Islet precursor cell (in vitro differentiated cells): ENCODE data around the gene LMLN.
A peak's percentile ranks its signal among the peaks of the same experiment; 100 is the strongest.
"Not testable (repeated sequence)": the region's sequence is repeated elsewhere in the genome, so short reads cannot be mapped to it uniquely, and the experiment has no call there.

ENCODE experiments used
- DNase-seq: peaks from one replicate; pipeline ENCODE4 v3.0.0-alpha.2; 2018

The LMLN gene

DNA sequence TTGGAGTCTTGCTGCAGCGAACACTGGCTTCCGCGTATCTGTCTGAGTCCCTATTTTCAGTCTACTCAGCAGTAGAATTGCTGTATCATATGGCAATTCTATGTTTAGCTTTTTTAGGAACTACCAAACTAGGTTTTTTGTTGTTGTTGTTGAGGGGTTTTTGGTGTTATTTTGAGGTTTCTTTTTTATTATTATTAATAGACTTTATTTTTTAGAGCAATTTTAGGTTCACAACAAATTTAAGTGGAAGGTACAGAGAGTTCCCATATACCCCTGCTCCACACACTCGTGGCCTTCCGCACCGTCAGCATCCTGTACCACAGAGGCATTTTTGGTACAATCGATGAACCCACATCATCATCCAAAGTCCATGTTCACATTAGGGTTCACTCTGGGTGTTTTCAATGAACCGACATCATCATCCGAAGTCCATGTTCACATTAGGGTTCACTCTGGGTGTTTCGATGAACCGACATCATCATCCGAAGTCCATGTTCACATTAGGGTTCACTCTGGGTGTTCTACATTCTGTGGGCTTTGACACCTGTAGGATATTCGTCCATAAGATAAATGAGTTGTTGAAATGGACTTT lies 67.9 kb downstream of the LMLN start:
- no peak for DNase-seq

DNA sequence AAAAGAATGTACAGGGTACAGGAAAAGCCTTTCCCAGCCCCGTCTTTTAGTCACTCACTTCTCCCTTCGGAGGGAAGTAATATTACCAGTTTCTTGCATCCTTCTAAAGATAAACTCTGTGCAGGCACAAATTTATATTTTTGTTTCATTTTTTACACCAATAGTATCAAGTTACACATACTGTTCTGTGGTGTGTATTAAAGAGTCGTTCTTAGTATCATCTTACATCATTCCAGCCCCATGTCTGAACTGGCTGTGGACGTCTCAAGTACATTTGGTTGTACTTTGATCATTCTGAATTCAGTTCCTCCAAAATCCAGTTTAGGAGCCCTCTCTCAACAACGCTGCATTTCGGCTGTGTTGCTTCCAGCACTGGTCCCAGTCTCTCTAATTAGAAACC lies 68.7 kb downstream of the LMLN start:
- DNase-seq, result no peak

DNA sequence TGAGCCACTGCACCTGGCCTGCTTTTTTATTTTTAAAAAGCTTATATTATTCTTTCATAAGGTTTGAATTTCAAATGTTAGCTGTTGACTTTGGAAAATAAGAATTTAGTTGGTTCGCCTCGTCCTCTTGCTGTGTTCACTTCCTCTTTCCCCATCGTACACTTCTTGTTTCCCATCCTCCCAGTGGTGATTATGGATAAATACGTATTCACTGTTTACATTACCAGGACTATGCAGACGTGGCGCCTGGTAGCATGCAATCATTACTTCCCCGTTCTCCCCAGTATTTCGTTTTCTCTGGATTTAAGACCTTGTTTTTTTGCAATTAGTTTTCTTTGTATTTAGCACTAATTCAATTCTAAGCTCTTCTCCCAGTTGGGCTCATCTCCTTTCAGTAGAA lies 70.1 kb downstream of the LMLN start:
- no peak for DNase-seq

DNA sequence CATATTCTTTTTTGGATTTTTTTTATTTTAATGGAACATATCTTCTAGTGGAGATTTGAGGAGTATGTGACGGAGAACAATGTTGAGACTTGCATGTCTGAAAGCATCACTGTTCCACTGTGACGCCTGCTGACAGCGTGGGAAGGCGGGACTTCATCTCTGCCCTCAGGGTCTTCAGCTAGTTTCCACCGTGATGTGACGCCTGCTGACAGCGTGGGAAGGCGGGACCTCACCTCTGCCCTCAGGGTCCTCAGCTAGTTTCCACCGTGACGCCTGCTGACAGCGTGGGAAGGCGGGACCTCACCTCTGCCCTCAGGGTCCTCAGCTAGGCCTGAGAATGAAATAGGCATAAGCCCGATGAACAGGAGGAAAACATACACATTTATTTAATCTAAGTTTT lies 70.7 kb downstream of the LMLN start:
- no peak for DNase-seq

DNA sequence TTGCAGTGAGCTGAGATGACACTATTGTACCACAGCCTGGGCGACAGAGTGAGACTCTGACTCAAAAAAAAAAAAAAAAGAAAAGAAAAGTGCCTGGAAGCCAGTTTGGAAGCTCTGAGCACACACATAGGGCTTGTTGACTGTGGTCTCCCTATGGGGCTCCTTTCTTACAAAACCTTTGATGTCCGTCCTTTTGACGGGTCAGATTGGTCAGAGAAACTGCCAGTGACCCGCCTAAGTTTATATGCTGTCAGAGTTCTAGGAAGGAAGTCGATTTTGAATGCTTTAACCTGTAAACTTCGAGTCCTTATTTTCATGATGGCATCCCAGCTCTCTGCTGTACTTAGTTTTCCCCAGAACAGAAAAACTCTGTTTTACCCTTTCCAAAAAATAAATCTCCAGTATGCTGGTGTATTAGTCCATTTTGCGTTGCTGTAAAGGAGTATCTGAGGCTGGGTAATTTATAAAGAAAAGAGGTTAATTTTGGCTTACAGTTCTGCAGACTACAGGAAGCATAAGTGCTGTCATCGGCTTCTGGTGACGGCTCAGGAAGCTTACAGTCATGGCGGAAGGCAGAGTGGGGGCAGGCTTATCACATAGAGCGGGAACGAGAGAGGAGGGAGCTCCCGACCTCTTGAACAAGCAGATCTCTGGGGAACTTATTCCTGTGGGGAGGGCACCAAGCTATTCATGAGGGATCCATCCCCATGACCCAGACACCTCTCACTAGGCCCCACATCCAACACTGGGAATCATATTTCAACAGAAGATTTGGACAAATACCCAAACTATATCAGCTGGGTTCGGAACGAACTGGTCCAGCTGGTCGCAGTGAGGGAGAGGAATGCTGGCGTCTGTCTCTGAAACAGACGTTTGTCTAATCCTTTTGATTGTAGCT lies 72.3 kb downstream of the LMLN start:
- no peak for DNase-seq

DNA sequence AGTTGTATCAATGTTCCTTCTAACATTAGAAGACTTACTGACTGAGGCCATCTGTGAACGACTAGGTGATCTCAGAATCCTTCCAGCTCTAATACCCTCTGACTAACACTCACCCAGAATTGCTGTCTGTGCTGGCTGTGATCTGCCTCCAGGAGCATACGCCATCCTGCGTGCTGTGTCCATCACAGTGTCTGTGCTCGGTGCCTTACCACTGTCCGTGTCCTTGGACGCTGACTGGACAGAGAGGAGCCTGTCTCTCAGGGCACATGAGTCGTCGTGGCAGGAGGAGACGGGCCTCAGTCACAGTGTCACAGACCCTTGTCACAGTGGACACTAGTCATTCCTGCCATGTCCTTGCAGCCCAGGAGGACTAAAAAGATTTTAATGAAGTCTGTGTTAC lies 83.1 kb downstream of the LMLN start:
- peak; percentile 64 for DNase-seq

DNA sequence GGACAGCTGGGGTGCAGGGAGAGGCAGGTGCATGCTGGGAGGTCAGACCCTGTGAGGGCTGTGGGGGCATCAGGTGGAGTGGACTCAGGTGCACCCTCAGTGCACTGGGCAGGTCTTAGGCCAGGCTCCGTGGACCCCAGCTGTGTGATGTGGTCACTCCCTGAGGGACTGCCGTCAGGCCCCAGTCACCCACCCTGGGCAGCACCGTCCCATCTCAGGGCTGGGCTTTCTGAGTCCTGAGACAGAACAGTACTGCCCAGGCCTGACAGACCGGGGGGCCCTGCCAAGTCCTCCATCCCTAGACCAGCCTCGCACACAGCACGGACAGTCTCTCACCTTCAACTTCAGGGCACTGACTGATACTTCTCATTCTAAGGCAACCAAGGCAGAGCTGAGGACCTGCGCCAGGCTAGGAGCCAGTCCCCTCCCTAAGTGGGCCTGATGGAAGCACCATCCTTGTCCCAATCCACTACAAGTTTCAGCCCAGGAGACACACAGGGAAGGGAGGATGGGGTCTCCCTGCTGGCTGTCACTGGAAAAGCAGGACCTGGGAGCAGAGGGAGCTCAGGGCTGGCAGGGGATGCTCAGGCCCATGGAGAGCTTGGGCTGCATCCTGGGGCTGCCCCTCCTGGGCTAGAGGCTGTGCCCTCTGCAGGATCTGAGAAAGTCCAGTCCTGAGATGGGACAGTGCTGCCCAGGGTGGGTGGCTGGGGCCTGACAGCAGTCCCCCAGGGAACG lies 86.3 kb downstream of the LMLN start:
- DNase-seq, result no peak

DNA sequence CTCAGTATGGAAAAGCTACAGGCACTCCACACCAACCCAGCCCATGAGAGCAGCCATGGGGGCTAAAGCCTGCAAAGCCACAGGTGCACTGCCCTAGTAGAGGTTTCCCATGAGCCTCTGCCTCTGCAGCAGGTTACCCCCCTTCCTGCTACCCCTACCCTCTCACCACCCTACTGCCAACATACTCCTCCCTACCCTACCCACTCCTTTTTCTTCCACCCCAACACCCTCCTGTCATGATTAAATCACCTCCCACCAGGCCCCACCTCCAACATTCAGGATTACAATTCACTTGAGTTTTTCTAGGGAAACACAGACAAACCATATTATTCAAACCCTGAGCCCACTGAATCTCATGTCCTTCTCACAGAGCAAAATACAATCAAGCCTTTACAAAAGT lies 88.4 kb downstream of the LMLN start:
- no peak for DNase-seq

DNA sequence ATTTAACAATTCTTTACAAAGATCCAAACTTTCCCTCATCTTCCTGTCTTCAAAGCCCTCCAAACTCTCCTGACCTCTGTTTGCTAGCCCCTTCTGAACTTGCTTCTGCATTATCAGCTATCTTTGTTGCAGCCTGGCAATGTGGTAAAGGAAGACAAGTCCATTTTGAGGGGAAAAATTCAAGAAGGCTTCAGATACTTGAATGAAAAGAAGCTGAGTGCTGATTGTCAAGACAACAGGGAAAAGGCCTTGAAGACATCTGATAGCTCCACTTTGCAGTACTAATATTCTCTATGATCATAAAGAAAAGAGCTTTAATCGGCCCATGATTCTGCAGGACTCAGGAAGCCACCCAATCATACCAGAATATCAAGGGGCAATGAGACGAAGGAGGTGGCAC lies 91.8 kb downstream of the LMLN start:
- DNase-seq, result no peak

DNA sequence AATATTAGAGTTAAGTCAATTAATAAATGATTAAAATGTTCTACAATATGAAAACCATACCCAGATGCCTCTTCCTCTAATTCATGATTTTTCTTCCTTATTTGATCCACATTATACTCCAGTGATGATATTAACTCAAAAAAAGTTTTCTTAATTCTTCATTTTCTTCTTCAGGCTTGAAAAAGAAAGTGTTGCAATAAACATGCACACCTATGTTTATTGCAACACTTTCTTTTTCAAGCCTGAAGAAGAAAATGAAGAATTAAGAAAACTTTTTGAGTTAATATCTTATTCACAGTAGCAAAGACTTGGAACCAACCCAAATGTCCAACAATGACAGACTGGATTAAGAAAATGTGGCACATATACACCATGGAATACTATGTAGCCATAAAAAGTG lies 93.4 kb downstream of the LMLN start:
- not testable (repeated sequence) for DNase-seq

DNA sequence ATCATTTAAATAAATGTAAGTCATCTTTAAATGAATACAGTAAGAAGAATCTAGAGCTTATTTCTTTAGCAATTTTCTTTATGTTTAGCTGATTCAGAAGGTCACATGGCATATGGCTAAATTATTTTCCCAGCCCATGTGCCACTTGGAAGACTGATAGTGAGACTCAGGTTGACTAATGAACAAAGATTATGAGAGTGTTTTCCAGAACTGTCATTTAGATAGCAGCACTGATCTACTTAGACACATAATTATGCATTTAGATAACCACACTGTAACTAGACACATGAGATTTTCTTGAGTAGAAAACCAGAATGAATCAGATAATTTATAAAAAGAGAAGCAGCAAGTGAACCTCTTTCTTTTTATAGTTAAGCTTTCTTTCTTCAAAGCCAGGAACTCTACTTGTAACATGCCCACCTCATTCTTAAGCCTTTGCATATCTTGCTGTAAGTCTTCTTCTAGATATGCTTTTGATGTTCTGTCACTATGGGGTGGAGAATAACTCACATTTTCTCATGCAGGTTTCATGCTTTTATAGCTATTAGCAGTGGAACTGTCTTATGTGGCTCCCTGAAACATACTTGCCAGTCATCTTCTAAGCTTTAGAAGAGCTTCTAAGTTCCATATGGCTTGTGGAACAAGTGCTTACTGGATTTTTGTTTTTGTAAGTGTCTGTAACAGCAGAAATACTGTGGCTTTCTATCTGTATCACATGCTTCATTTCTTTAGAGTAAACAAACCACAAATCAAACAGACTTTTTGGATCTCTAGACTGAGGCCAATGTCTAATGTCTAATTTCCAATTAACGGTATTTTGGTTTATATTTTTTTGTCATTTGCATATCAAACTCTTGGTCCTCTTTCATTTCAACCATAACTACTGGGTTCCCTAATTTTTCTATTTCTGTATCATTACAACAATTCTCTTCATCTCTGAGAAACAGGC lies 101.4 kb downstream of the LMLN start:
- no peak for DNase-seq

DNA sequence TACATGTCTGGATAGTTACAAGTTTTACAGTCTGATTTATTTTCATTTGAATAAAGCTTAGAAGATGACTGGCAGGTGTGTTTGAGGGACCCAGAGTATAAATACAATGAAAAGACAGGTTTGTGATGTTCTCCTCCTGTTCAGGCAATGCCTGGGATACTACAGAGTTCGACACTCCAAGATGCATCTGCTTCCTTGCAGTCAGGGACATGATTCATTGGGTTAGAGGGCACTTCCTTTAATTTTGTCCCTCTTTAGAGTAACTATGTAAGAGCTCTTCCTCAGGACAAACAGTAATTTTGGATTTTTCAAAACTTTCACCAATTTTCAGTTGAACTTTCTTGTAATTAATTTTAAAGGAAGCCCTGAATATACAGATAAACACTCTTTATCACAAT lies 102.0 kb downstream of the LMLN start:
- DNase-seq, result no peak

DNA sequence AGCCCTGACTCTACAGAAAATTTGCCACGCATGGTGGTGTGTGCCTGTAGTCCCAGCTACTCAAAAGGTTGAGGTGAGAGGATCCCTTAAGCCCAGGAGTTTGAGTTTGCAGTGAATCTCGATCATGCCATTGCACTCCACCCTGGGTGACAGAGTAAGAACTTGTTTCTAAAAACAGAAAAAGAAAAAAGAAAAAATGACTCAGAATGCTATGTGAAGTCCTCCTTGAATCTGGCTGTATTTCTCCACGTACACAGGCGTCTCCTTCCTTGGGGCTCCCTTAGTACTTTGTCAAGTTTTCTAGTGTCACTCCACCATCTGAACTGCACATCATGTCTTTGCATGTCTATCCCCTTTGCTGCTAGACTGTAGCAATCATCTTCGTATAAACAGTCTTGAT lies 104.4 kb downstream of the LMLN start:
- DNase-seq, result no peak

DNA sequence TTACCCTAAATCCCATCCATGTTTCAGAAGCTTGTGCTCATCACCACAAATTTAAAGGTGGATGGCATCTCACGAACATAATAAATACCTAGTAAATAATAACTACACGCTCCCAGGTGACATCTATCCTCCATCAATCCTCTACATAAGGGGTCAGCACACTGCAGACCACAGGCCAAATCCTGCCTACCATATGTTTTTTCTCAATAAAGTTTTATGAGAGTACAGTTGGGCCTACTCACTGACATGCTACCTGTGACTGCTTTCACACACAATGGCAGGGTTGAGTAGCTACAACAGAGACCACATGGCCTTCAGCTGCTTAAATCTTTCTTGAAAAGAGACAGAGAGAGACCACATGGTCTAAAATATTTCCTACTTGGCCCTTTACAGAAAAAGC lies 105.9 kb downstream of the LMLN start:
- DNase-seq, result no peak

DNA sequence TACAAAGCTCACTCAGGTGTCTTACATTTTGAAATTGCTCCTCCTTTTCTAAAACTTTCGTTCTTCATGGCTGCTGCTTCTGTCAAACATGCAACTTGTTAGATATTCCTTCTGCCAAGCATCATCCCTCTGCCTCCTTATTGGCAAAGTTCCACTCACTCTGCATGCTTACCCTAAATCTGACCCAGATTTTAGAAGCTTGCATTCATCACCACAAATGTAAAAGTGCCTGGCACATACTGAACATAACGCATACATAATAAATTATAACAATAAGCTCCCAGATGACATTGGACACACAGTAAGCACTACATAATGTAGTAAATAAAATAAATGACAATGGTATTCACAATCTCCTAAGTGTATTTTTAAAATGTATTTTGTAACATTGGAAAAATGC lies 107.4 kb downstream of the LMLN start:
- DNase-seq, result no peak

DNA sequence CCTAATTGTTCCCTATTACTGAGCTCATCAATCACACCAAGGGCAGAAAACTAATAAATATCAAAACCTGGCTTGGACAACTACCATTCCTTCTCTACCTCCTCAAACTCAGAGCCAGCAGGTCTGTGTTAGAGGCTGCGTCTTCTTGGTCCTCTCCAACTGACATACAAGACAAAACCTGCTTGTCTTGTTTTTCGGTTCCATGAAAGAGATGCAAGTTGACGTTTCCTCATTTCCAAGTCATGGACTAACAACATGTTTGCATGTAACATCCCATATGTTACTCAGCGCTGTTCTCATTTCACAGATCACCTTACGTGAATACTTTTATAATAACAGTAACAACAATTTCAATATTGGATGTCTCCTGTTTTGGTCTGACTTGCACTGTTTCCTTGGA lies 110.9 kb downstream of the LMLN start:
- DNase-seq, result no peak

DNA sequence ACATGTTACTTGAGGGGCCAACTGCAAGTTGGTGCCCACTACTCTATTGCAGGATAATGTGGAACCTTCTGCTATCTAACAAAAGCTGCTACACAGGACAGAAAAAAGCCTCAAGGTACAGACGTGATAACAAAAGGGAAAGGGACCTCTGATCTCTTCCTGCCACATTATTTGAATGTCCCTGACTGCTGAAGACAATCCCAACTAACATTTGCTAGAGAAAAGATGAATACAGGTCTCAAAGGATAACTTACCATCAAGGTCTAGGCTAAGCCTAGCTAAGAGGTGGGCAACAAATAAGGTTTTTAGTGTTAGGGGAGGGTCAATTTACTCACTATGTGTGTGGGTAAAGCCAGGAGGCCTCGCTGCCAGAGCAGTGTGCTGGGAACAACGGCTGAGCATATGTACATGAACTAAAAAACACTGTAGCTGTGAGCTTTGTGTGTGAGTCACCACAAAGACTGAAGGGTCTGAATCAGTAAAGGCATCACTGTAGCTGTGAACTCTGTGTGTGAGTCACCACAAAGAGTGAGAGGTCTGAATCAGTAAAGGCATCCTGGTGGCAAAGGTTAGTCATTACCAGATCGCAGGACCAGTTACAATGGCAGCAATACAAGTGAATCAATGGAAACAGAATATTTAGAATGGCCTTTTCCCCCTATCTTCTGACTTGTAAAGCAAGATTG lies 111.7 kb downstream of the LMLN start:
- peak; percentile 97 for DNase-seq

DNA sequence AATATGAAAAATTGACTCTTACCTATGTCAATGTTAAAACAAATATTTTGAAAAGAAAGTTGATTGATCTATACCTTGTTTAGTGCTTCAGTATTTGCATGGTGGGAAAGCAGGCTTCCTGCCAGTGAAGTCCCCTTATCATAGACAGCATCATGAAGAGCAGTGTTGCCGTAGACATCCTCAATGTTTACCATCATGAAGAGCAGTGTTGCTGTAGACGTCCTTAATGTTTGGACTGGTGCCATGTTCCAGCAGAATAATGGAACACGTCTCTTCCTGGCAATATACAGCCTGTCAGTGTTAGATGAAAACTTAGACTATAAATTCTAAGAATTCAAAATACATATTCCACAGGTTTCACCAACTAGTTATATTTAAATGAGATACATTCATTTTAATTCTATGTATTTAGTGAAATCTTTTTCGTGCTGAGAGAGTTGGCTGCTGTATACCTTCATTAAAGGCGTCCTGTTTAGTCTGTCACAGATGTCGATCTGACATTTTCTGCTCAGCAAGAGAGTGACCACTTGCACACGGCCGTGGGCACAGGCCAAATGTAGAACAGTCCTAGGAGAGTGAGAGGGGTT lies 116.8 kb downstream of the LMLN start:
- DNase-seq, result no peak

DNA sequence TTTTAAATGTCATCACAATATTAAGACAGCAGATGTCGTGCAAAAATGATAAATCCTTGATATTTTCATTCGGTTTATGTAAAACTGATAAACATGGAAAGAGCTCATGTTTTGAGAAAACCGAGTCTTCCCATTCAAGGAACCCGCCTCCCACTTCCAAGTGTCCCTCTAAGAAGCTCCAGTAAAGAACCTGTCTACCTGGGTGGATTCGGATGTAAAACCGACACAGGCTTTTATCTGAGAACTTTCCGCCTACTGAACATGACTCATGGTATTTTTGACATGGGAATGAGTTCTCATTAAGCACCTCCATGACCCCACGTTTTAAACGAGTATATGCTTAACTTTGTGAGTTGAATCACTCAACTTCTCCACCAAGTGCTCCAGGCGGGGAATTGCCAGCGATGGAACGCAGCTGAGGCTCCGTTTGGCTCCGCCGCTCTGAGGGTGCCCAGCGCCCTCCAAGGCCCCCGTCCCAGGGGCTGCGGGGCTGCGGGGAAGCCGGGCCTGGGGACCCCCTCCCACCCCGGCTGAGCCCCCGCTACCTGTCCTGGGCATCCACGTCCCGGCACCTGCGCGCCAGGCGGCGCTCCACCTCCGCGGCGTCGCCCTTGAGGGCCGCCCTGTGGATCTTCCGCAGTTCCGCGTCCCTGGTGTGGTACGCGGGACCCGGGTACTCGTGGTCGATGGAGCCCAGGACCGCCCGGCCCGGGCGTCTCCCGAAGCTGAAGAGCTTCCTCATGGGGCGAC lies 119.9 kb downstream of the LMLN start:
- peak; percentile 50 for DNase-seq

DNA sequence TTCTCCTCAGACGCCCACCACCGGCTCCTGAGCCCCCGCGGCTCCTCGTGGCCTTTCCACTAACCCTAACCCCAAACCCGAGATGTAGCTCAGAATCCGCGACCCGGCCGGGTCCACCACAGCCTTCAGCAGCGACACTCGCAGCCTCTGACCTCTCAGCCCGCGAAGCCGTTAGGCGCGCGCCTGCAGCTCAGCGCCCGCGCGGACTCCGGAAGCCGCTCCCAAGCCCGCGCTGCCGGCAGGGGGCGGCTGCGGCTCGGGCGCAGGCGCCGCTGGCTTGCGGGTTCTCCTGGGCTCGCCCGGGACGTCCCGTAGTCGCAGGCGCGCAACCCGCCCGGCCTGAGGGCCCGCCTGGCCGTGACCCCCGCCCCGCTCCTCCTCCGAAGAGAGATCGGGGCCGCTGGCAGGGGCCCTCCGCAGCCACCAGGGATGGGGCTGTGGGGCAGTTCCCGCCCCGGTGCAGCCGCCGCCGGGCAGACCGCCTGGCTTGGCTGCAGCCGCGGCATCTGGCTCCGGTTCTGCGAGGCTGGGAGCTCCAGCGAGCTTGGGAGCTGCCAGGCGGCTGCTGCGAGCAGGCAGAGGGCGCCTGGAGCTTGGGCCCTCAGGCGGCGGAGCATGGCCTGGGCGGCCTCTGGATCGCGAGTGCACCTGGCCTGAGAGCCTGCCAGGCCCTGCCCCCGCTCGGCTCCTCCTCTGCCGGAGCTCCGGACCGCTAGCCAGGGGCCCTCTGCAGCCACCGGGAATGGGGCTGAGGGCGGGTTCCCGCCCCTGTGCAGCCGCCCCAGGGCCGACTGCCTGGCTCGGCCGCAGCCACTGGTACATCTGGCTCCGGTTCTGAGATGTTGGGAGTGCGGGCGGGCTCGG lies 120.7 kb downstream of the LMLN start:
- peak; percentile 92 for DNase-seq
